Measurements from ENCODE around the gene SORCS2.
A peak's percentile ranks its signal among the peaks of the same experiment; 100 is the strongest.

SORCS2 gene

DNA sequence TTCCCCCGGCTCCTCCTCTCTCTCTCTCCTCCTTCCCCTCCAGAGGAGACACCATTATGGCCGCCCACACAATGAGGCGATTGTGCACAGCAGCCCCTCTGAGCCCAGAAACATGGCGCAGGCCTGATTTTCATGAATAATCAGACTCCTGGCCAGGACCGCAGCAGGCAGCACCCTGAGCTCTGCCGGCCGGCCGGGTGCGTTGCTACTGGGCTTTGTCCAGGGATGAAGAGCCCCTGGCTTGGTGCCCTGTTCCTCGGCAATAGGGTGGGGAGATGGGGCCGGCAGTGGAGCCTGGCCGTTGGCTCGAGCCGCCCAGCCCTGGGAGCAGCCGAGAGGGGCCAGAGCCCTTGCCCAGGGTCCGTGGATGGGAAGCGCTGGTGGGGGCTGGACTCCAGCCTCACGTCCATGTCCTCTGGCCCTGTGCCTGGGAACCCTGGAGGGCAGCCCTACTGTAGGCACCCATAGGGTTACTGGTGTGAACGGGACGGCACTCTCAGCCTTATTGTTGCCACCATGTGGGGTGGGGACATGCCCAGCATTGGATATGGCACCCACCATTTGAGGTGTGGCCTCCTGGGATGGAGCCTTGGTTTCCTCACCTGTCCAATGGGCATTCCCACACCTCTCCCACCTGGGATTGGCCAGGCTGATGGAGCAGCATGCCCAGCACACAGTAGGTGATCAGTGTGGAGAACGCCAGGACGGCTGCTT is 103.0 kb downstream of the SORCS2 start:
- no peak for DNase-seq

GRCh38 chr4:7295911-7296660 is 103.7 kb downstream of the SORCS2 start:
- peak in 1 of 2 donors; percentile 33 for DNase-seq

DNA sequence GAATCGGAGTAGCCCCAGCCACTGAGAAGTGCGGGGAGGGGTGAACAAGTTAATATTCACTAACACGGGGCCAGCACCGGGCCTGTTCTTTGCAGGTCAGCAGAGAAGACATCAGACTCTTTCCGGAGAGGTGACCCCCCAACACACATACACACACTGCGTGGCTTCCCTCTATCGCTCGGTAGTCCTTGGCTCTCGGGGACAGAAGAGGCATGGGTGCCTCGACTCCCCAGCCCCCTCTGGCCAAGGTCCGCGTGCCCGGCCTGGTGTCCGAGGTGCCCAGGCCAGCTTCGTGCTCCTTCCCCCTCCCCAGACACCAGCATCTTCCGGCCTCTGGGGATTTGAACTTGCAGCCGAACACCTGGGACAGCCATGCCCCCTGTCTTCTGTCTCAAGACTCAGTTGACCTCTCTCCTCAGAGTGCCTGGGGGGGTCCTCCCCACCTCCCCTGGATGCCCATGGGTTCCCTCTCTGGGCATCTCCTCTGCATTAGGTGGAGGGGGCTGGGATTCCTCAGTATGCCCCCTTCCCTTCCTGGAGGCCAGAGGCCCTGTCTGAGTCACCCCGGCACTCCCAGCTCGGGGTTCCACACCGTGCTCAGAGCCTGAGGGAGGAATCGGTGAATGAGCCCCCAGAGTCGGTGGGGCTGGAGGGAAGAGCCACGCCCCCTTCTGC is 104.5 kb downstream of the SORCS2 start:
- DNase-seq, result no peak

GRCh38 chr4:7297374-7297773 is 105.0 kb downstream of the SORCS2 start:
- DNase-seq, result no peak

GRCh38 chr4:7297881-7298280 is 105.5 kb downstream of the SORCS2 start:
- no peak for DNase-seq

- no peak for DNase-seq
These were observed 106.3 kb downstream of the SORCS2 start for GRCh38 chr4:7298619-7299009.

GRCh38 chr4:7299010-7299907 is 106.9 kb downstream of the SORCS2 start:
- no peak for DNase-seq

GRCh38 chr4:7299908-7300710 is 107.8 kb downstream of the SORCS2 start:
- DNase-seq, result no peak

DNA sequence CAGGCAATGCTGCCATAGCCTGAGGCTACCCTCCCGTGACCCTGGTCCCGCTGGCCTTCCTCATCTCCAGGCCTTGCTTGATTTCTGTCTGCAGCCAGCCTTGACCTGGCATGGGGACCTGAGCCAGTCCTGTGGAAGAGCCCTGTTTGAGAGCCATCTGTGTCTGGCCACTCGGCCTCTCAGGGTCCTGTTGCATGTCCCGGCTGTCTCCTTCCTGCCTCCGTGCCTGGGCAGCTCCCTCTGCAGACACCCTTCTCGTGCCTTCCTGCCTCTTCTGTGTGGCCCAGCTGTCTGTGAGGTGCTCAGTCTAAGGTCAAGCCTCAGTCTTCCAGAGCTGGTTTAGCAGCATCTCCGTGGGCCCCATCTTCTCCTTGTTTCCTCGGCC is 108.4 kb downstream of the SORCS2 start:
- no peak for DNase-seq

GRCh38 chr4:7301126-7301785 is 108.9 kb downstream of the SORCS2 start:
- no peak for DNase-seq

- DNase-seq, result no peak
These were observed 109.7 kb downstream of the SORCS2 start for GRCh38 chr4:7301846-7302630.

- DNase-seq, result no peak
These were observed 110.6 kb downstream of the SORCS2 start for GRCh38 chr4:7302781-7303404.

GRCh38 chr4:7303561-7303960 is 111.2 kb downstream of the SORCS2 start:
- no peak for DNase-seq

GRCh38 chr4:7304436-7304835 is 112.1 kb downstream of the SORCS2 start:
- no peak for DNase-seq

DNA sequence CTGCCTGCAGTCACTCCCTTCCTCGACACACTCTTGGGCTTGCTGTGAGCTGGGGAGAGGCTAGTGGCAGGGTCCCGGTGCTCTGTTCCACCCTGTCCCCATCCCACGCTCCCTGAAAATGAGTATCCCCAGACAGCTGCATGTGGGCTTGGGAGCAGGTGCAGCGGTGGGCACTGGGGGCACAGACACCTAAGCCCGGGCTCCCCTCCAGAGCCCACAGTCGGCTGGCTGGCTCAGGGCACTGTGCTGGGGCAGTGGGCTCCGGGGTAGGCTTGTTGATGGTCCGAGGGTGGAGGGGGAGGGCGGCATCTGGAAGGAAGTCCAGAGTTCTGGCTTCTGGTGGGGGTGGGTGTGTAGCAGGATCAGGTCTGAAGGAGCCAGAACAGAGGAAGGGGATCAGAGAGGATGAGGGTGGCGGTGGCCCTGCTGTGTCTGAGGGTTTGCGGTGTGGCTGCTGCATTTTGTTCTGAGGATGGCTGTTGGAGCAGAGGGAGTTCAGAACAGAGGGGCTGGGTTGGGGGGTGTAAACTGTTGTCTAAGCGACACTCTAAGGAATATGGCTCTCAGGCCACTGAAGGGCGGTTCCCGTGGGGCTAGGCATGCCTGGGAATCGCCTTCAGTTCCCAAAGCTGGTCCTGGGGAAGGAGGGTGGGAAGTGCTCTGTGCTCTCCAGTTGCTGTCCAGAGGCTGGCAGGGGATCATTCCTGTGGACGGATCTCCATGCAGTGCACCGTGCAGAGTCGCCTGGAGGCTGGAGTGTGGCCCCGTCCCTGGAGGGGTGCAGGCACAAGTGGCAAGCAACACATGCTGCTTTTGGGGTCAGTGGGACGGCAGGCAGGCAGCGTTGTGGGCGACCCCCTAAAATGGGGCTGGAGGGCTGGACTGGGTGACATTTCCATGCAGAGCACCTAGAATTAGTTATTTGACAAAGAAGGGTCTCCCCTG is 114.0 kb downstream of the SORCS2 start:
- DNase-seq, result no peak

DNA sequence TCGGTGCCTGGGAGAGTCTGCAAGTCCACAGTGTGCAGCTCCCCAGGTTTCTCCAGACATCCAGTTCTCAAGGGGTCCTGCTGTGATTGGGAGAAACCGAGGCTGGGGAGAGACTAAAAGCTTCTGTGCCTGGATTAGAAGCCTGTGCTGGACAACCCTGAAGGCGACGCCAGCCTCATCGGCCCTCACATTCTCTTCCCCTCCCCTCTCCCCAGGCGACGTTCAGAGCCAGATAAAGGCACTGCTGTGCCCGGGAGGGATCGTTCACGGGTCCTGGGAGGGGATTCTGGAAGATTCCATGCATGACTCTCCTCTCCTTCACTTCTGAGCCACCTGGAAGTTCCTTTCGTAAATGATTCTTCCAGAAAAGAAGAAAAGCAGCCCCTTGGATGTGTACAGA is 114.6 kb downstream of the SORCS2 start:
- no peak for DNase-seq

- DNase-seq, result no peak
These were observed 115.2 kb downstream of the SORCS2 start for GRCh38 chr4:7307394-7308099.

DNA sequence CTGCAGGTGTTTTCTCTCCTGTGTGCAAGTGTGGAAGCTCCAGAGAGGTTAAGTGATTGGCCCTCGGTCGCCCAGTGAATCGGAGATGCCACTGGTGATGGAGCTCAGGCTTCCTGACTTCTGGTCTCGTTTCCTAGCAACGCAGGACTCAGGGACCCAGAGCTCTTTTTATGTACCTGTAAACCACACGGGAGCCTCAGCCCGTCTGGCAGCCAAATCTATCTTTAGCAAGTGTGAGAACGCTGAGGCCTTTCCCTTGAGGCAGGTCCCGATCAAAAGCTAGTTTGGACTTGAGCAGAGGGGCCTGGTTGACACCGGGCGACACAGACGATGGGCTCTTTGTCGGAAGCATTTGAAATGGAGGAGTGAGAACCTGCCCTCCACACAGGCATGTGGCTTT is 116.8 kb downstream of the SORCS2 start:
- DNase-seq, result no peak
